GM11168 (cell line): ENCODE measurements around the gene ANKRD35.
"Not testable (repeated sequence)": the region's sequence is repeated elsewhere in the genome, so short reads cannot be mapped to it uniquely, and the experiment has no call there.

Experiments used
- in situ Hi-C: fragments of 300-500 bp; cut with MboI; formaldehyde crosslinking; loops from one replicate; pipeline ENCODE4 v1.12.0; 2022; ENCODE audit warnings: low sequenced_read_pairs; ENCODE audit not compliant: unreplicated experiment

The ANKRD35 gene

DNA sequence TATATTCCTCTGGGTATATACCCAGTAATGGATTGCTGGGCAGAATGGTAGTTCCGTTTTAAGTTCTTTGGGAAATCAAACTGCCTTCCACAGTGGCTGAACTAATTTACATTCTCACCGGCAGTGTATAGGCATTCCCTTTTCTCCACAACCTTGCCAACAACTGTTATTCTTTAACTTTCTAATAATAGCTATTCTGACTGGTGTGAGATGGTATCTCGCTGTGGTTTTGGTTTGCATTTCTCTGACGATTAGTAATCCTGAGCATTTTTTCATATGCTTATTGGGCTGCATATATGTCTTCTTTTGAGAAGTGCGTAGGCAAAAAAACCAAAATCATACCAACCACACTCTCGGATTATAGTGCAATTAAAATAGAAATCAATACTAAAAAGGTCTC is 67.6 kb downstream of the ANKRD35 start:
- in situ Hi-C loops, result not testable (repeated sequence)
